Stimulated activated CD4-positive, alpha-beta T cell treated with anti-CD3 and anti-CD28 coated beads, Interleukin-12 subunit alpha, Interleukin-12 subunit beta, amount 100 ng/mL, for 4 hours (primary cell): ENCODE data around the gene TET1.
"Not testable (repeated sequence)": the region's sequence is repeated elsewhere in the genome, so short reads cannot be mapped to it uniquely, and the experiment has no call there.

Source experiments
- DNase-seq: peaks from one replicate; pipeline ENCODE4 v3.0.0-alpha.2; 2020

Gene TET1

GRCh38 chr10:68565658-68566057 lies 5.5 kb downstream of the TET1 start:
- no peak for DNase-seq

GRCh38 chr10:68566351-68566750 lies 6.2 kb downstream of the TET1 start:
- DNase-seq, result no peak

- DNase-seq, result no peak
These were observed 6.8 kb downstream of the TET1 start for GRCh38 chr10:68566955-68567354.

- DNase-seq, result no peak
These were observed 12.0 kb downstream of the TET1 start for GRCh38 chr10:68572151-68572550.

GRCh38 chr10:68574051-68574450 lies 13.9 kb downstream of the TET1 start:
- no peak for DNase-seq

- no peak for DNase-seq
These were observed 16.0 kb downstream of the TET1 start for GRCh38 chr10:68576118-68576517.

GRCh38 chr10:68578974-68579373 lies 18.8 kb downstream of the TET1 start:
- DNase-seq, result no peak

GRCh38 chr10:68584187-68584586 lies 24.1 kb downstream of the TET1 start:
- DNase-seq, result not testable (repeated sequence)

GRCh38 chr10:68586606-68587305 lies 26.6 kb downstream of the TET1 start:
- DNase-seq, result no peak

- no peak for DNase-seq
These were observed 34.3 kb downstream of the TET1 start for GRCh38 chr10:68594405-68594804.

- no peak for DNase-seq
These were observed 35.4 kb downstream of the TET1 start for GRCh38 chr10:68595513-68595912.

GRCh38 chr10:68597407-68597806 lies 37.3 kb downstream of the TET1 start:
- no peak for DNase-seq

GRCh38 chr10:68598978-68599770 lies 39.0 kb downstream of the TET1 start:
- no peak for DNase-seq

- no peak for DNase-seq
These were observed 39.6 kb downstream of the TET1 start for GRCh38 chr10:68599771-68600040.

- DNase-seq, result peak; percentile 31
These were observed 40.1 kb downstream of the TET1 start for GRCh38 chr10:68600041-68600778.

- DNase-seq, result no peak
These were observed 41.5 kb downstream of the TET1 start for GRCh38 chr10:68601501-68602265.

GRCh38 chr10:68602434-68602833 lies 42.3 kb downstream of the TET1 start:
- no peak for DNase-seq

- no peak for DNase-seq
These were observed 43.6 kb downstream of the TET1 start for GRCh38 chr10:68603766-68604165.

- DNase-seq, result no peak
These were observed 44.3 kb downstream of the TET1 start for GRCh38 chr10:68604441-68604840.

GRCh38 chr10:68606918-68607317 lies 46.8 kb downstream of the TET1 start:
- DNase-seq, result no peak

- not testable (repeated sequence) for DNase-seq
These were observed 49.9 kb downstream of the TET1 start for GRCh38 chr10:68610023-68610422.

GRCh38 chr10:68611227-68611626 lies 51.1 kb downstream of the TET1 start:
- no peak for DNase-seq

- DNase-seq, result not testable (repeated sequence)
These were observed 53.8 kb downstream of the TET1 start for GRCh38 chr10:68613974-68614373.
